ENCODE measurements around the gene MUC3A.

DNA sequence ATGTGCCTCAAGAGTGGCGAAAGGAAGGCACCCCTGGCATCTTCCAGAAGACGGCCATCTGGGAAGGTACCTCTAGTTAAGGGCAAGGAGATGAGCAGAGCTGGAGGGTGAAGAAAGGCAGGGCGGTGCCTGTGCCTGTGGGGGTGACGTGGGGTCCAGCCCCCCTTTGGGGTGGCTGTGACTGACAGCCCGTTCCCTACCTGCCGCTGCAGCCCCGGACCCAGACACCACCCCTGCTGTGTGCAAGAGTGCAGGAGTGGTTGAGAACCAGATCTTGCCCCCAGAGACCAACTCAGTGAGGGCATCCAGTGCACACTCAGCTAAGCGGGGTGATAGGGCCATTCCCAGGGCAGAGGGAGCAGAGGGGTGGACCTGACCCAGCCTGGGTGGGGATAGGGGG, 66.3 kb downstream of the MUC3A start:
- no peak for TF ChIP-seq CTCF (IDR thresholded peaks at IDR 0.05)
- TF ChIP-seq POLR2A (IDR thresholded peaks at IDR 0.05): no peak

All from body of pancreas (tissue), 4 donors.